VCaP (cell line): ENCODE results near the gene ANKRD62.

Source experiments
- H3K27ac ChIP-seq: fragments of 450-650 bp; 2 replicates; pipeline ENCODE4 v1.5.1; 2017
- TF ChIP-seq, protein P1 (sequence below): fragments of 450-650 bp; conservative IDR thresholded peaks from 2 replicates; pipeline ENCODE4 v1.5.1; 2017; ENCODE audit warnings: mild to moderate bottlenecking, moderate library complexity

ANKRD62 gene

DNA sequence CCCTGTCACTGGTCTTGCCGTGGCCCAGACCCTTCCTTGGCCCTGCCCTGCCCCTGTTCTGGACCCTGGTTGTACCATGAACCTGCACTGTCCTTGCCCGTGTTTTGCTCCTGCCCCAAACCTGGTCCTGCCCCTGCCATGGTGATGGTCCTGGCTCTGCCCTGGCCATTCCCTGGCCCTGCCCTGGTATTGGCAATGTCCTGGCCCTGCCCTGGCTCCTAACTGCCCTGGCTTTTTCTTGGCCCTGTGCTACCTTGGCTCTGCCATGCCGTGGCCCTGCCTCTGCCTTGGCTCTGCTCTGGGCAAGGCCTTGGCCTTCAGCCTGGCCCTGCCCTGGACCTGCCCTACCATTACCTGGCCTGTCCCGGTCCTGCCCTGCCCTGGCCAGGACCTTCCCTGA is 5.5 kb upstream of the ANKRD62 start:
- TF ChIP-seq, protein P1, sequence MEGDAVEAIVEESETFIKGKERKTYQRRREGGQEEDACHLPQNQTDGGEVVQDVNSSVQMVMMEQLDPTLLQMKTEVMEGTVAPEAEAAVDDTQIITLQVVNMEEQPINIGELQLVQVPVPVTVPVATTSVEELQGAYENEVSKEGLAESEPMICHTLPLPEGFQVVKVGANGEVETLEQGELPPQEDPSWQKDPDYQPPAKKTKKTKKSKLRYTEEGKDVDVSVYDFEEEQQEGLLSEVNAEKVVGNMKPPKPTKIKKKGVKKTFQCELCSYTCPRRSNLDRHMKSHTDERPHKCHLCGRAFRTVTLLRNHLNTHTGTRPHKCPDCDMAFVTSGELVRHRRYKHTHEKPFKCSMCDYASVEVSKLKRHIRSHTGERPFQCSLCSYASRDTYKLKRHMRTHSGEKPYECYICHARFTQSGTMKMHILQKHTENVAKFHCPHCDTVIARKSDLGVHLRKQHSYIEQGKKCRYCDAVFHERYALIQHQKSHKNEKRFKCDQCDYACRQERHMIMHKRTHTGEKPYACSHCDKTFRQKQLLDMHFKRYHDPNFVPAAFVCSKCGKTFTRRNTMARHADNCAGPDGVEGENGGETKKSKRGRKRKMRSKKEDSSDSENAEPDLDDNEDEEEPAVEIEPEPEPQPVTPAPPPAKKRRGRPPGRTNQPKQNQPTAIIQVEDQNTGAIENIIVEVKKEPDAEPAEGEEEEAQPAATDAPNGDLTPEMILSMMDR, result no peak
- no peak overlapping the region for H3K27ac ChIP-seq

DNA sequence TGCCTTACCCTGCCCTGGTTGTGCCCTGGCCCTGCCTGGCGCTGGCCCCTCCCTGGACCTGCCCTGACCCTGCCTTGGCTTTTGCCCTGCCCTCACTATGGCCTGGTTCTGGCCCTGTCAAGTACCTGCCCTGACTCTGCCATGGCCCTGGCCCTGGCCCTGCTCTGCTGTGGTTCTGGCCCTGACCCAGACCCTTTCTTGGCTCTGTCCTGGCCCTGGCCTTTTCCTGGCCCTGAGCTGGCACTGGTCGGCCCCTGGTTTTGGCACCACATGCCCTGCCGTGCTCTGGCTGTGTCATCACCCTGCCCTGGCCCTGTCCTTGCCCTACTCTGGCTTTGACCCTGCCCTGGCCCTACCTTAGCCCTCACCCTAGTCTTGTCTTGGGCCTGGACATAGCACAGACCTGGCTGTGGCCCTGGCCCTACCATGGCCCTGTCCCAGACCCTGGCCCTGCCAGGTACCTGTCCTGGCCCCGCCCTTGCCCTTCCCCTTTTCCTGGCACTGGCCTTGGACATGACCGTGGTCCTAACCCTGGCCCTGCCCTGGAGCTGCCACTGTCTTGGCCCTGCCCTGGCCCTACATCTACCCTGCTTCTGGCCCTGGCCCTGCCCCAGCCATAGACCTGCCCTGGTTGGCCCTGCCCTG is 4.8 kb upstream of the ANKRD62 start:
- no peak overlapping the region for H3K27ac ChIP-seq
- TF ChIP-seq, protein P1, result no peak

DNA sequence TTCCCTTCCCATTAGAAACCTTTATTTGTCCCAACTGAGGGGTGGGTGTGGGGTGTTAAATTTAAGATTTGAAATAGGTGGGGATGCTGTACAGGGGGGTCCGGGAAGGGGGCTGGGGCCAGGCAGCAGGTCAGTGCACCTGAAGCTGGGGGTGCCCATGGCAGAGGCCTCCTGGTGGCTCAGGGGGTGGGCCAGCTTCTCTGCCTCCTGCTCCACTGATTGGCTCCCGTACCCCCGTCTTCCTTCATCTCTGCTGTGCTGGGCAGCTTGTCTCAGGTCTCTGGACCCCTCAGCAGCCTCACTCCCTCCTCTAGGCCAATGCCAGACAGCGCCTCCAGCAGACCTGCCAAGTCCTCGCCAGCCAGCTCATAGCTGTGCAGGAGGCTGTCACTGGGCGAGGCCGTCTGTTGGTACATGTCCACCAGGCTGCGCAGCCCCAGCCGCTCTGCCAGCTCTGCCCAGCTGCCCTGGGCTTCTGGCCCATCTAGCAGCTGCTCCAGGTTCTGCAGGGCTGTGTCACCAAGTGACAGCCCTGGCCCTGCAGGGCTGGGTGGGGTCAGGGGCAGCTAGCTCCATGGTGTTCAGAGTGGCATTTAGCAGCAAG is 2.0 kb upstream of the ANKRD62 start:
- H3K27ac ChIP-seq, result no peak overlapping the region
- TF ChIP-seq, protein P1, result no peak

DNA sequence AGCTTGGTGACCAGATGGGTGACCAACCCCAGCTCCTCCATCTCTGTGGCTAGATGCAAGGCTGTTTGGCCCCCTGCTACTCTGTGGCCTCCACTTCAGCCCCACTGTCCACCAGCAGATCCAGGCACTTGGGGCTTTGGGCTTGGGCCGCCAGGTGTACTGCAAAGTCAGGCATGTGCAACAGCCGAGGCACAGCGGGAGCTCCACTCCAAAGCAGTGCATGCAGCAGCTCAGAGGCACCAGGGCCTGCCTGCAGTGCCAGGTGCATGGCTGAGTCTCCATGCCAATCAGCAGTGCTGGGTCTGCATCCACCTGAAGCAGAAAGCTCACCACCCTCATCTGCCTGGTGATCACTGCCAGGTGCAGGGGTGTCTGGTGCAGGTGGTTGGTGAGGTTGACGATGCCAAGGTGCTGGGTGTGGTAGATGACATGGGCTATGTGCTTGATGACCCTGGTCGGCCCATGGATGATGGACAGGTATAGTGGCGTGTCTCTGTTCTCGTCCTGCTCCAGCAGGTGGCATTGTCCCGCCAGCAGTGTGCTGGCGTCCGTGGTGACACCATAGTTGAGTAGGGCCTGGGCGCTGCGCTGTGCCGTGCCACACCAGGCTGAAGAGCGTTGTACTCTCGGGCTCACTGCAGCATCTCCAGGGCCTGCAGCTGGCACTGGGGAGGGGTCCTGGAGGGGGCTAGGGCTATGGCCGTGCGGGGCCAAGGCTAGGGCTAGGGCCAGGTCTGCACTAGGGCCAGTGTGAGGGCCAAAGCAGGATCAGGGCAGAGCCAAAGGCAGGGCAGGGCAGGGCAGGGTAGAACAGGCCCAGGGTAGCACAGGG is 1.0 kb upstream of the ANKRD62 start:
- no peak overlapping the region for H3K27ac ChIP-seq
- TF ChIP-seq, protein P1, result peak; percentile 90

DNA sequence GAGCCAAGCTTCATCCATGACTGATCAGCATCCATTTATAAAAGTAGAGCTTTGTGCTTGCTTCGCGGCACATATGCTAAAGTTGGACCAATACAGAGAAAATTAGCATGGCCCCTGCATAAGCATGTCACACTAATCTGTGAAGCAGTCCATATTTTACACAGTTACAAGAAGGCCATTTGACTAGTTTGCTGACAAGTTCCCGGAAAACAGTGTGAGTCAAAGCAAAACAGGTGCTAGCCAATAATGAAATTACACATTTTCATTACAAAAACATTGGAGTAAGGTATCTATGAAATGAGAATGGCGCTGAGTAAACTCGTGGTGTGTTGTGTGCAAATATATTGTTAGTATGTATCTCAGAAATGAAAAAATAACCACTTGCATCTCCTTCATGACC is 4.7 kb downstream of the ANKRD62 start:
- TF ChIP-seq, protein P1, result no peak
- H3K27ac ChIP-seq, result no peak overlapping the region

DNA sequence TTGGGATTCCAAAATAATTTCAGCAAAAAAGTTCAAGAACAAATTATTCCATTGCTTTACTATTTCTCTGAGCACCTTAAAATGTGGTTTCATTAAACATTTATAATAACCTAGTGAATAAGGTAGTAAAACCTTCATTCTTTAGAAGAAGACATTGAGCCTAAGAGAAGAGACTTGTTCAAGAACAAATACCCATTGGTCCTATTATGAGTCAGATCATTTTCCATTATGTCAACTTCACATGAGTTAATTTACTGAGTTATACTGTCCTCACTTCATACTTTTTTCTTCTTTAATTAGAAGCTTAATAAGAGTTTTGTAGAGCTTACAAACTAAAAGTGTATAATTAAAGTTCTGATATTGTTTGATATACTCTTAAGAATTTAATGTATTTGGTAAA is 5.5 kb downstream of the ANKRD62 start:
- H3K27ac ChIP-seq, result no peak overlapping the region
- TF ChIP-seq, protein P1, result no peak

DNA sequence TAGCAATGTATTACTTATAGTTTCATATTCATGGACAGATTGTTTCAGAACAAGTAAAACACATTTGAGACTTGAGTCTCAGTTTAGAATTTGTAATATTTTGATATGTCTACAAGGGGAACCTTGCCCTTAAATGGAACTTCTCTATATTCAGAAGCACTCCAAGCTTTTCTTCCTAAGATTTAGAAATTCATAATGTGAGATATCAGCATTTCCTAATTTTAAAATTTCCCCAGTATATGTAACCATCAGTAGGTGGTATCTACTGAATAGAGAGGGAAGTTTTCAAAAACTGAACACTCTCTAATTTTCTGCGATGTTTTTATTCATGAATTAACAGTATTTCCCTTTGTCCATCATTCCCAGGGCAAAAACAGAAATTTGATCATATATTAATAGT is 7.6 kb downstream of the ANKRD62 start:
- H3K27ac ChIP-seq, result no peak overlapping the region
- TF ChIP-seq, protein P1, result no peak
